ENCODE results near the gene NLGN1. TPM values are rescaled to one million over a fixed set of nuclear protein-coding genes. Genes with fewer than 3 reads are reported as not detected.

NLGN1 gene
- total and polyA plus RNA-seq, 2 of the 8 experiments (the other 6 are each of a cell fraction or from before 2014, with no cell fraction given): 7.8 to 14.8 TPM

DNA sequence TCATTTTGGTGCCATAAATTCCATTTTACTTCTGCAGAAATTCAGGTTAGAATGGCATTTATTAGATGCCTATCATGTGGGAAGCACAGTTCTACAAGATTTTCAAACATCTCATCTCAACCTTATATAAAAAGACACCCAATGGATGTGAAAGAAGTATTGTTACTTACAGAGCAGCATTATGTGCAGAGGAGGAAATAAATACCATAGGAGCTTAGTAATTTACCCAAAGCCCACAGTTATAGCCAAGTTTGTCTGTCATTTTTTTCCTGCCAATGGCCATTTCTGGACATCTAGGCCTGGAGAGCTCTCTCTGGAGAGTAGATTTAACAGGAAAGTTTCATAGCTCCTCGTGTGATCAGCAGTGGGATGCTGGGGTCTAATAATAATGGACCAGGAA lies 802.2 kb downstream of the NLGN1 start:
- POLR2A ChIA-PET (ENCODE audit: partially characterized antibody): no interaction called here
- H3K4me1 ChIP-seq (replicated peaks in 1 of 4; ENCODE audit: control insufficient read depth in 3 of 4, insufficient read depth in 4 of 4, low read length in 3 of 4): no peaks in the 10 kb centered on the region; a peak in 1 of 7 replicates
- 94% methylated on average over 1 of the region's 1 CpG; no CpG with 5 or more reads in 1 of the 2 experiments for whole genome bisulfite sequencing, 2 experiments (ENCODE audit: extremely low coverage in 1 of 2, insufficient coverage in 1 of 2, insufficient read length in 1 of 2, insufficient replicate concordance in 2 of 2, low coverage in 1 of 2, low lambda C conversion rate in 2 of 2, missing lambda C conversion rate in 1 of 2)
- no peak for TF ChIP-seq JUN (IDR thresholded peaks at IDR 0.05; ENCODE audit: low read depth, low read length)
- no peak for TF ChIP-seq EGR1 (IDR thresholded peaks at IDR 0.05; ENCODE audit: borderline replicate concordance, low read depth, low read length)
- TF ChIP-seq CREB1 (IDR thresholded peaks at IDR 0.05): no peak
- TF ChIP-seq NANOG (IDR thresholded peaks at IDR 0.05; ENCODE audit: insufficient read depth, low read depth, low read length, poor library complexity, severe bottlenecking): no peak
- no peak for TF ChIP-seq KDM4A (IDR thresholded peaks at IDR 0.05; ENCODE audit: low read depth, low read length, severe bottlenecking)
- no peak for TF ChIP-seq SP4 (IDR thresholded peaks at IDR 0.05; ENCODE audit: low read length)
- TF ChIP-seq FOSL1 (IDR thresholded peaks at IDR 0.05; ENCODE audit: insufficient read depth, low read depth, low read length): no peak
- no peak for TF ChIP-seq BACH1 (IDR thresholded peaks at IDR 0.05; ENCODE audit: low read length)
- no peak for TF ChIP-seq NRF1 (IDR thresholded peaks at IDR 0.05; ENCODE audit: low read depth, low read length)
- TF ChIP-seq KDM5A (IDR thresholded peaks at IDR 0.05; ENCODE audit: low read length): no peak
- TF ChIP-seq HDAC2 (IDR thresholded peaks at IDR 0.05; ENCODE audit: borderline replicate concordance in 1 of 2, low read depth in 2 of 2, low read length in 2 of 2): no peak
- no peak for TF ChIP-seq JUND (IDR thresholded peaks at IDR 0.05; ENCODE audit: low read length)
- no peak for TF ChIP-seq SIRT6 (IDR thresholded peaks at IDR 0.05; ENCODE audit: low read length)
- TF ChIP-seq EP300 (IDR thresholded peaks at IDR 0.05; ENCODE audit: borderline replicate concordance in 1 of 2, low read depth in 2 of 2, low read length in 2 of 2): no peak
- TF ChIP-seq RNF2 (IDR thresholded peaks at IDR 0.05; ENCODE audit: borderline replicate concordance, low read depth, low read length, missing control alignments, poor library complexity, severe bottlenecking): no peak

More for the DNA sequence above, 802.2 kb downstream of the NLGN1 start:
- no peak overlapping the region for H4K5ac ChIP-seq (ENCODE audit: insufficient read length, low read depth, low read length)
- no peak for DNase-seq (ENCODE audit: low read depth in 1 of 2, low spot score in 2 of 2)
- H4K20me1 ChIP-seq (replicated peaks in 1 of 2; ENCODE audit: control insufficient read depth in 1 of 2, insufficient read depth in 2 of 2, low read length in 2 of 2): no peaks in the 10 kb centered on the region
- no peak overlapping the region for H2AK5ac ChIP-seq (ENCODE audit: low read depth, low read length)
- CTCF ChIA-PET (ENCODE audit: partially characterized antibody): interaction anchor here (0.7 to 1.8 kb wide), 5 partner anchors 9 to 74 kb away, joined by 3 to 7 read pairs (median 4); no protein-coding TSS in a partner anchor
- H3K79me1 ChIP-seq (ENCODE audit: low read depth, low read length): no peaks in the 10 kb centered on the region
- H3K27ac ChIP-seq (ENCODE audit: low read depth, low read length): no peak overlapping the region
- FAIRE-seq: no peak
- no peaks in the 10 kb centered on the region for H3K79me2 ChIP-seq (ENCODE audit: control insufficient read depth in 1 of 2, insufficient read depth in 2 of 2, low read length in 2 of 2)
- no peaks in the 10 kb centered on the region for H3K9me3 ChIP-seq (ENCODE audit: insufficient read depth in 2 of 2, low read depth in 1 of 2, low read length in 1 of 2)
- H4K8ac ChIP-seq (ENCODE audit: extremely low read depth, insufficient read depth, low read length): no peak overlapping the region
- H4K91ac ChIP-seq (replicated peaks; ENCODE audit: insufficient read length, low read length): no peak overlapping the region
- no peak overlapping the region for H2BK20ac ChIP-seq (ENCODE audit: low read length)
- no peaks in the 10 kb centered on the region for H3K36me3 ChIP-seq (ENCODE audit: control insufficient read depth in 2 of 4, insufficient read depth in 4 of 4, low read length in 3 of 4)
- no peak overlapping the region for H3K4me2 ChIP-seq (ENCODE audit: insufficient read depth in 1 of 2, low read depth in 2 of 2, low read length in 2 of 2)
- H2BK5ac ChIP-seq (ENCODE audit: low read depth, low read length): no peak overlapping the region
- H3K4ac ChIP-seq (replicated peaks; ENCODE audit: insufficient read length, low read depth, low read length): no peak overlapping the region
- no peak overlapping the region for H2AFZ ChIP-seq (ENCODE audit: low read length)
- H2BK15ac ChIP-seq (ENCODE audit: low read length): no peak overlapping the region
- H3K9ac ChIP-seq (replicated peaks in 1 of 4; ENCODE audit: extremely low read depth in 1 of 4, low read depth in 3 of 4, low read length in 3 of 4): no peak overlapping the region
- no peak overlapping the region for H3K14ac ChIP-seq (ENCODE audit: insufficient read length)
- no peak overlapping the region for H3K23ac ChIP-seq (ENCODE audit: insufficient read length)
- H2BK12ac ChIP-seq (ENCODE audit: low read depth, low read length): no peak overlapping the region
- H2BK120ac ChIP-seq (replicated peaks; ENCODE audit: low read depth, low read length): no peak overlapping the region
- no peaks in the 10 kb centered on the region for H3K23me2 ChIP-seq (ENCODE audit: low read depth, low read length)
- no peaks in the 10 kb centered on the region for H3K27me3 ChIP-seq (replicated peaks in 1 of 4; ENCODE audit: control insufficient read depth in 3 of 4, extremely low read depth in 1 of 4, insufficient read depth in 3 of 4, low read length in 3 of 4)
- H3K4me3 ChIP-seq (ENCODE audit: extremely low read depth in 1 of 4, insufficient read depth in 2 of 4, low read depth in 3 of 4, low read length in 4 of 4): no peak overlapping the region
- H3K18ac ChIP-seq (ENCODE audit: extremely low read depth, low read length): no peak overlapping the region
- H3K56ac ChIP-seq (replicated peaks; ENCODE audit: insufficient read length, low read depth, low read length): no peak overlapping the region
